K562 (cell line): ENCODE measurements around the gene RBM20. TPM values are rescaled to one million over a fixed set of nuclear protein-coding genes. Genes with fewer than 3 reads are reported as not detected.
"Not testable (repeated sequence)": the region's sequence is repeated elsewhere in the genome, so short reads cannot be mapped to it uniquely, and the experiment has no call there.

Experiments used
- ATAC-seq: fragments of 200-7000 bp; cut with Tn5 transposase; 3 replicates; pipeline ENCODE4 v1.9.1; 2020; ENCODE audit warnings: moderate library complexity
- BruUV-seq: library from RNA; stranded (reverse); fragments of 400-500 nt; replicated peaks from 2 replicates; lab custom pipeline; 2021; lab: Mats Ljungman, UMichigan
- CTCF ChIA-PET: fragments of 300-600 bp; formaldehyde crosslinking; extraction: SDS; loops from one replicate; lab custom pipeline; 2021; ENCODE audit warnings: low intra/inter-chr PET ratio; lab: Yijun Ruan, JAX
- POLR2A ChIA-PET: fragments of 300-600, 350-650 bp; sonication (Branson Sonifier 250); formaldehyde crosslinking; extraction: SDS; loops from one replicate; lab custom pipeline; 2021; ENCODE audit warnings: antibody characterized with exemption, inconsistent platforms; lab: Yijun Ruan, JAX
- DNase-seq, 4 experiments: peaks; one replicate each; pipeline versions ENCODE4 v3.0.0 to v3.0.0-alpha.2; 2011 to 2018; ENCODE audit warnings: low spot score in 3 of 4, mixed read lengths in 3 of 4; ENCODE audit errors: extremely low read depth in 1 of 4
- FAIRE-seq: peaks from 2 replicates; lab custom pipeline; 2011; peaks lifted over from hg19 to GRCh38; lab: Jason Lieb, UNC
- H2AFZ ChIP-seq: 2 replicates; pipeline ENCODE4 v1.6.0; 2011; ENCODE audit warnings: low read depth, low read length, control low read depth, inconsistent platforms
- H3K27ac ChIP-seq: fragments of 200-600 bp; 3 replicates; pipeline ENCODE4 v1.8.0; 2011; ENCODE audit warnings: low read depth, mild to moderate bottlenecking, control low read depth, inconsistent platforms, low read length, moderate library complexity, mixed read lengths; ENCODE audit errors: extremely low read depth
- H3K27me3 ChIP-seq, 2 experiments: fragments of 300-600 bp in 1 of 2; 2 replicates in 1 of 2; 3 replicates in 1 of 2; pipeline versions ENCODE4 v1.6.0 to v1.8.0; 2011; ENCODE audit warnings: inconsistent platforms in 2 of 2, low read length in 2 of 2, mild to moderate bottlenecking in 1 of 2, mixed read lengths in 1 of 2, moderate library complexity in 1 of 2; ENCODE audit not compliant: control insufficient read depth in 2 of 2, insufficient read depth in 2 of 2
- H3K36me3 ChIP-seq: fragments of 300-600 bp; 3 replicates; pipeline ENCODE4 v1.8.0; 2011; ENCODE audit warnings: mild to moderate bottlenecking, low read length, inconsistent platforms; ENCODE audit not compliant: control insufficient read depth, insufficient read depth
- H3K4me1 ChIP-seq, 2 experiments: fragments of 200-600 bp in 1 of 2; replicated peaks in 1 of 2; 2 replicates in 1 of 2; 3 replicates in 1 of 2; pipeline versions ENCODE4 v1.5.1 to v1.8.0; 2011; ENCODE audit warnings: inconsistent platforms in 2 of 2, low read length in 2 of 2, mild to moderate bottlenecking in 1 of 2, mixed read lengths in 1 of 2, moderate library complexity in 1 of 2; ENCODE audit not compliant: control insufficient read depth in 2 of 2, insufficient read depth in 2 of 2
- H3K4me2 ChIP-seq: 2 replicates; pipeline ENCODE4 v1.6.1; 2011; ENCODE audit warnings: low read length, control low read depth, inconsistent platforms, mixed read lengths; ENCODE audit not compliant: insufficient read depth
- H3K4me3 ChIP-seq: fragments of 200-600 bp; sonication (generic), shearing (Covaris generic); 2 replicates; pipeline ENCODE4 v1.5.1; 2016; ENCODE audit warnings: control low read depth, inconsistent platforms
- H3K79me2 ChIP-seq: fragments of 200-600 bp; 3 replicates; pipeline ENCODE4 v1.8.0; 2011; ENCODE audit warnings: low read length, inconsistent platforms; ENCODE audit not compliant: control insufficient read depth, insufficient read depth
- H3K9ac ChIP-seq, 2 experiments: 2 replicates each; pipeline versions ENCODE4 v1.6.0 to v1.6.1; 2011; ENCODE audit warnings: low read depth in 2 of 2, low read length in 2 of 2, control low read depth in 1 of 2, inconsistent platforms in 1 of 2, mild to moderate bottlenecking in 1 of 2, mixed read lengths in 1 of 2; ENCODE audit not compliant: insufficient read depth in 1 of 2
- H3K9me1 ChIP-seq: one replicate; pipeline ENCODE4 v1.6.0; 2011; ENCODE audit warnings: inconsistent platforms, mild to moderate bottlenecking, low read length, moderate library complexity; ENCODE audit not compliant: control insufficient read depth, insufficient read depth
- H3K9me3 ChIP-seq: replicated peaks from 2 replicates; pipeline ENCODE4 v1.5.1; 2011; ENCODE audit warnings: low read depth, low read length, inconsistent platforms; ENCODE audit not compliant: control insufficient read depth, insufficient read depth
- H4K20me1 ChIP-seq: replicated peaks from 2 replicates; pipeline ENCODE4 v1.6.1; 2011; ENCODE audit warnings: low read length, inconsistent platforms, mixed read lengths; ENCODE audit not compliant: control insufficient read depth, insufficient read depth
- ELF4 ChIP-seq: fragments of 450-650 bp; formaldehyde crosslinking; IDR thresholded peaks from 2 replicates; pipeline ENCODE4 v1.4.0; 2022; ENCODE audit warnings: missing genetic modification characterization
- HNRNPUL1 ChIP-seq: fragments of 200-400 bp; formaldehyde crosslinking; IDR thresholded peaks from 2 replicates; pipeline ENCODE4 v1.6.1; 2017; ENCODE audit warnings: low read length
- TCF7 ChIP-seq: sonication (generic); IDR thresholded peaks from 2 replicates; pipeline ENCODE4 v1.6.1; 2016; ENCODE audit warnings: antibody characterized with exemption, borderline replicate concordance
- ZNF121 ChIP-seq: sonication (generic); formaldehyde crosslinking; conservative IDR thresholded peaks from 2 replicates; pipeline ENCODE4 v1.8.0; 2022; ENCODE audit warnings: missing genetic modification reagents
- WGBS: fragments of 100-300 bp; shearing (Covaris generic); methylation state at CpG from one replicate; pipeline ENCODE4 v1.1.6; 2016; ENCODE audit warnings: low coverage, mixed read lengths; ENCODE audit not compliant: insufficient coverage; ENCODE audit errors: missing lambda C conversion rate; 5-methylcytosine and 5-hydroxymethylcytosine counted together
- in situ Hi-C: fragments of 300-500 bp; cut with MboI; formaldehyde crosslinking; loops from 4 replicates; pipeline ENCODE4 v1.15.0; 2018; ENCODE audit warnings: inconsistent platforms, mixed read lengths
- intact Hi-C: fragments of 100-400 bp; cut with micrococcal nuclease; formaldehyde crosslinking; loops from 2 replicates; pipeline ENCODE4 v1.14.2; 2022
- polyA plus RNA-seq, 8 experiments: library from polyadenylated mRNA; depleted of rRNA in 4 of 8; stranded (reverse) in 5 of 8; unstranded in 3 of 8; fragments of >200 nt; fragmentation: Nextera tagmentation in 2 of 8; fragmentation: Illumina TruSeq in 1 of 8; extraction: Ambion mirVana in 2 of 8; extraction: Trizol in 1 of 8; gene quantifications; 2 replicates each; pipeline versions ENCODE4 v1.2.1 to v1.2.3, GENCODE V29; 2011 to 2014; ENCODE audit warnings: inconsistent platforms in 1 of 8, missing spikeins in 1 of 8
- total RNA-seq, 7 experiments: library from RNA; depleted of rRNA in 6 of 7; stranded (reverse); fragments of >200 nt in 6 of 7; fragmentation: Illumina TruSeq in 2 of 7; extraction: Trizol in 2 of 7; gene quantifications; 2 replicates each; pipeline versions ENCODE4 v1.2.1 to v1.2.3, GENCODE V29; 2011 to 2021; ENCODE audit warnings: low replicate concordance in 1 of 7
- TF ChIP-seq, protein P1 (sequence below): fragments of 250-450 bp; sonication (Bioruptor Pico); IDR thresholded peaks from 2 replicates; pipeline ENCODE4 v1.5.0; 2020; ENCODE audit warnings: mild to moderate bottlenecking

The RBM20 gene
- total and polyA plus RNA-seq, 9 of the 15 experiments (the other 6 are each of a cell fraction or from before 2014, with no cell fraction given) = 0.63 to 5.7 (median 3.2) TPM

DNA sequence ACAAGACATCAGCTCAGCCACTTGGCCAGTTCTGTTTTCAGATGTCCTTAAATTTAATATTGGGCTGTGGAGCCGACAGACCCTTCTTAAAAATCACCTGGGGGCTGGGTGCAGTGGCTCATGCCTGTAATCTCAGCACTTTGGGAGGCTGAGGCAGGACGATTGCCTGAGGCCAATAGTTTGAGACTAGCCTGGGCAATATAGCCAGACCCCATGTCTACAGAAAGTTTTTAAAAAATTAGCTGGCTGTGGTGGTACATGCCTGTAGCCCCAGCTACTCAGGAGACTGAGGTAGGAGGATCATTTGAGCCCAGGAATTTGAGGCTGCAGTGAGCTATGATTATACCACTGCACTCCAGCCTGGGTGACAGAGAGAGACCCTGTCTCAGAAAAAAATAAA lies 22.1 kb downstream of the RBM20 start:
- peaks cover 36% of the 10 kb centered on the region for H3K79me2 ChIP-seq
- 39% methylated on average over 2 of the region's 2 CpGs for WGBS
- DNase-seq, CTCF ChIA-PET, ATAC-seq, FAIRE-seq, H3K9me1 ChIP-seq, H3K4me3 ChIP-seq, H3K36me3 ChIP-seq, H3K27me3 ChIP-seq, H3K4me2 ChIP-seq, BruUV-seq, H3K9ac ChIP-seq, H2AFZ ChIP-seq, H3K9me3 ChIP-seq, H3K27ac ChIP-seq, intact Hi-C loops, H4K20me1 ChIP-seq: not testable (repeated sequence)
- POLR2A ChIA-PET = interaction anchor here (1.3 to 2.2 kb wide), 2 partner anchors 13 to 20 kb away, joined by 3 to 10 read pairs; no protein-coding TSS in a partner anchor
- in situ Hi-C loops = loop anchor here (5.0 kb wide), 1 partner anchor 34 kb away; no protein-coding TSS in a partner anchor
- peak; percentile 55 for TF ChIP-seq ZNF121 (CRISPR knock-in tag)
- H3K4me1 ChIP-seq = peaks cover 12 to 27% of the 10 kb centered on the region in 2 experiments; a peak in 4 of 5 replicates

DNA sequence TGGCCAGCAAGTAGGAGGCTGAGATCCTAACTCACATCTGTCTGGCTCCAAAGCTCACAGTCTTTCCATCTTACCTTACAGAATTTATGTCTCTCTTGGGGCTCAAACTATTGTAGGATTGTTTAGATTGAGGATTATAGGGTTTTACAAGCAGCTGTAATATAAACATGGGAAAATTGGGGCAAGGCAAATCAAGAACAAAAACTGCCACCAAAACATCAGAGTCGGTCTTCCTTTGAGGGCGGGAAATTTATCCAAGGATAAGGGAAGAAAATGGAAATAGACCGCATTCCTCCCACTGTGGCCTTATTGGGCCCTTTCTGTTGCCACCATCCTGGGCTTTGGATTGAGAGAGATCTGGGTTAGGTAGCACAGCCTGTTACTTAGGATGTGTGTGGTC lies 22.5 kb downstream of the RBM20 start:
- FAIRE-seq = no peak
- no peak overlapping the region for H3K4me3 ChIP-seq
- peaks cover 12 to 31% of the 10 kb centered on the region in 2 experiments; a peak in 4 of 5 replicates for H3K4me1 ChIP-seq
- peaks cover 37% of the 10 kb centered on the region for H3K79me2 ChIP-seq
- no peak overlapping the region for H2AFZ ChIP-seq
- no peaks in the 10 kb centered on the region for H3K9me3 ChIP-seq
- in situ Hi-C loops = loop anchor here (5.0 kb wide), 1 partner anchor 34 kb away; no protein-coding TSS in a partner anchor
- DNase-seq = no peak
- ATAC-seq = no peak
- H3K9me1 ChIP-seq = no peaks in the 10 kb centered on the region
- H3K27ac ChIP-seq = no peak overlapping the region
- H3K4me2 ChIP-seq = no peak overlapping the region
- BruUV-seq = no TSS peak
- WGBS = 94% methylated on average over 3 of the region's 3 CpGs
- no peaks in the 10 kb centered on the region for H3K27me3 ChIP-seq
- H4K20me1 ChIP-seq = no peaks in the 10 kb centered on the region
- peaks cover 4% of the 10 kb centered on the region; the same call in 1 of the 3 replicates for H3K36me3 ChIP-seq
- intact Hi-C loops = no loop called here
- ChIA-PET POLR2A (no interaction called here), CTCF (no interaction called here)
- no peak overlapping the region for H3K9ac ChIP-seq
- TF ChIP-seq HNRNPUL1 (no peak), ELF4 (CRISPR knock-in tag) (no peak), TCF7 (no peak)
- TF ChIP-seq, protein P1, sequence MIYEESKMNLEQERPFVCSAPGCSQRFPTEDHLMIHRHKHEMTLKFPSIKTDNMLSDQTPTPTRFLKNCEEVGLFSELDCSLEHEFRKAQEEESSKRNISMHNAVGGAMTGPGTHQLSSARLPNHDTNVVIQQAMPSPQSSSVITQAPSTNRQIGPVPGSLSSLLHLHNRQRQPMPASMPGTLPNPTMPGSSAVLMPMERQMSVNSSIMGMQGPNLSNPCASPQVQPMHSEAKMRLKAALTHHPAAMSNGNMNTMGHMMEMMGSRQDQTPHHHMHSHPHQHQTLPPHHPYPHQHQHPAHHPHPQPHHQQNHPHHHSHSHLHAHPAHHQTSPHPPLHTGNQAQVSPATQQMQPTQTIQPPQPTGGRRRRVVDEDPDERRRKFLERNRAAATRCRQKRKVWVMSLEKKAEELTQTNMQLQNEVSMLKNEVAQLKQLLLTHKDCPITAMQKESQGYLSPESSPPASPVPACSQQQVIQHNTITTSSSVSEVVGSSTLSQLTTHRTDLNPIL (CRISPR knock-in tag) = no peak
